GM23338 (cell line): ENCODE data around the gene KCNA2. TPM values are rescaled to one million over a fixed set of nuclear protein-coding genes. Genes with fewer than 3 reads are reported as not detected.
A peak's percentile ranks its signal among the peaks of the same experiment; 100 is the strongest.

Experiments used
- ATAC-seq: fragments of 200-7000 bp; cut with Tn5 transposase; 3 replicates; pipeline ENCODE4 v1.9.1; 2020
- DNase-seq: peaks from one replicate; pipeline ENCODE4 v3.0.0-alpha.2; 2015; ENCODE audit warnings: low spot score
- H2AFZ ChIP-seq: fragments of 200-600 bp; sonication (generic); 2 replicates; pipeline ENCODE4 v1.8.0; 2016; ENCODE audit warnings: antibody characterized with exemption, mild to moderate bottlenecking, moderate library complexity
- H3F3A ChIP-seq: fragments of 200-600 bp; sonication (generic); replicated peaks from 2 replicates; pipeline ENCODE4 v1.8.0; 2017; ENCODE audit warnings: antibody characterized with exemption, mixed run types, low read depth
- H3K27ac ChIP-seq: fragments of 200-600 bp; sonication (generic); 2 replicates; pipeline ENCODE4 v1.6.1; 2016; ENCODE audit warnings: low read depth
- H3K27me3 ChIP-seq: fragments of 200-600 bp; sonication (generic); 2 replicates; pipeline ENCODE4 v1.8.0; 2016; ENCODE audit warnings: mild to moderate bottlenecking, mixed run types, moderate library complexity; ENCODE audit not compliant: insufficient read depth
- H3K36me3 ChIP-seq: fragments of 200-600 bp; sonication (generic); 2 replicates; pipeline ENCODE4 v1.8.0; 2016; ENCODE audit warnings: mild to moderate bottlenecking; ENCODE audit not compliant: insufficient read depth
- H3K4me1 ChIP-seq: fragments of 200-600 bp; sonication (generic); 2 replicates; pipeline ENCODE4 v1.8.0; 2016; ENCODE audit warnings: mild to moderate bottlenecking, moderate library complexity; ENCODE audit not compliant: insufficient read depth
- H3K4me2 ChIP-seq: fragments of 200-600 bp; sonication (generic); 2 replicates; pipeline ENCODE4 v1.7.1; 2017; ENCODE audit warnings: mixed run types
- H3K4me3 ChIP-seq: fragments of 200-600 bp; sonication (generic); 2 replicates; pipeline ENCODE4 v1.6.1; 2016; ENCODE audit warnings: mixed run types
- H3K79me2 ChIP-seq: fragments of 200-600 bp; sonication (generic); replicated peaks from 2 replicates; pipeline ENCODE4 v1.8.0; 2017; ENCODE audit warnings: mild to moderate bottlenecking; ENCODE audit not compliant: insufficient read depth
- H3K9me2 ChIP-seq: fragments of 200-600 bp; sonication (generic); 2 replicates; pipeline ENCODE4 v1.8.0; 2017; ENCODE audit not compliant: insufficient read depth
- H4K20me1 ChIP-seq: fragments of 200-600 bp; sonication (generic); replicated peaks from 2 replicates; pipeline ENCODE4 v1.8.0; 2017; ENCODE audit warnings: mild to moderate bottlenecking; ENCODE audit not compliant: insufficient read depth
- H3K27ac Mint-ChIP-seq: 2 replicates; pipeline ENCODE4 v1.8.0; 2020; ENCODE audit warnings: inconsistent platforms, mild to moderate bottlenecking, moderate library complexity, mixed read lengths
- H3K27me3 Mint-ChIP-seq: 3 replicates; pipeline ENCODE4 v1.8.0; 2022; ENCODE audit warnings: low read depth, mild to moderate bottlenecking, moderate library complexity, mixed read lengths, inconsistent platforms; ENCODE audit not compliant: insufficient read depth, poor library complexity
- H3K36me3 Mint-ChIP-seq: 3 replicates; pipeline ENCODE4 v1.8.0; 2021; ENCODE audit warnings: low read depth, mild to moderate bottlenecking, inconsistent platforms, moderate library complexity, mixed read lengths
- H3K4me1 Mint-ChIP-seq: 3 replicates; pipeline ENCODE4 v1.8.0; 2020; ENCODE audit warnings: mild to moderate bottlenecking, inconsistent platforms, mixed read lengths
- H3K4me3 Mint-ChIP-seq: 3 replicates; pipeline ENCODE4 v1.8.0; 2021; ENCODE audit warnings: moderate library complexity, mild to moderate bottlenecking, inconsistent platforms, mixed read lengths
- H3K9me3 Mint-ChIP-seq: 3 replicates; pipeline ENCODE4 v1.8.0; 2020; ENCODE audit warnings: moderate library complexity, mild to moderate bottlenecking, inconsistent platforms, mixed read lengths
- CTCF ChIP-seq, 2 experiments: fragments of 200-600 bp in 1 of 2; sonication (generic) in 1 of 2; conservative IDR thresholded peaks; 2 replicates each; pipeline versions ENCODE4 v1.5.1 to v1.6.1; 2016 to 2017; ENCODE audit warnings: antibody characterized with exemption in 2 of 2, low read depth in 2 of 2, mild to moderate bottlenecking in 2 of 2, moderate library complexity in 1 of 2
- EZH2phosphoT487 ChIP-seq: fragments of 200-600 bp; sonication (generic); IDR thresholded peaks from one replicate; pipeline ENCODE4 v1.8.1; 2018; ENCODE audit warnings: antibody characterized with exemption; ENCODE audit not compliant: unreplicated experiment
- JUNB ChIP-seq: IDR thresholded peaks from one replicate; pipeline ENCODE4 v1.6.1; 2016; ENCODE audit warnings: antibody characterized with exemption; ENCODE audit not compliant: unreplicated experiment
- NANOG ChIP-seq: IDR thresholded peaks from 2 replicates; pipeline ENCODE4 v1.6.1; 2016; ENCODE audit warnings: antibody characterized with exemption, borderline replicate concordance
- REST ChIP-seq: IDR thresholded peaks from one replicate; pipeline ENCODE4 v1.6.1; 2018; ENCODE audit warnings: antibody characterized with exemption; ENCODE audit not compliant: unreplicated experiment
- ZNF114 ChIP-seq: fragments of 250-450 bp; sonication (Bioruptor Pico); IDR thresholded peaks from 2 replicates; pipeline ENCODE4 v1.5.0; 2020; ENCODE audit warnings: mild to moderate bottlenecking, moderate library complexity
- ZNF462 ChIP-seq: fragments of 250-450 bp; sonication (Bioruptor Pico); IDR thresholded peaks from 2 replicates; pipeline ENCODE4 v1.5.0; 2020; ENCODE audit warnings: mild to moderate bottlenecking, moderate library complexity
- polyA plus RNA-seq: library from polyadenylated mRNA; unstranded; fragments of >200 nt; fragmentation: Nextera tagmentation; extraction: Ambion mirVana; gene quantifications from 2 replicates; pipeline ENCODE4 v1.2.1, GENCODE V29; 2016
- total RNA-seq: library from RNA; depleted of rRNA; stranded (reverse); fragments of >200 nt; shearing (Covaris generic); gene quantifications from 2 replicates; pipeline ENCODE4 v1.2.3, GENCODE V29; 2014

Gene KCNA2
- total and polyA plus RNA-seq, 2 experiments from 2014 or later, result 0.11 to 1.5 TPM

- no peaks in the 10 kb centered on the region for H3K27me3 ChIP-seq
- Mint-ChIP-seq H3K9me3 (no peaks in the 10 kb centered on the region), H3K4me3 (no peak overlapping the region), H3K36me3 (no peaks in the 10 kb centered on the region), H3K27ac (no peak overlapping the region), H3K4me1 (no peaks in the 10 kb centered on the region), H3K27me3 (peaks cover 8% of the 10 kb centered on the region)
- DNase-seq, result peak; percentile 14
- H3K27ac ChIP-seq, result no peak overlapping the region
- no peaks in the 10 kb centered on the region for H3F3A ChIP-seq
- peak; percentile 71 for ATAC-seq
- H3K4me1 ChIP-seq, result no peaks in the 10 kb centered on the region
- no peaks in the 10 kb centered on the region for H3K79me2 ChIP-seq
- H3K4me2 ChIP-seq, result no peak overlapping the region
- H3K9me2 ChIP-seq, result no peaks in the 10 kb centered on the region
- H4K20me1 ChIP-seq, result no peaks in the 10 kb centered on the region
- no peak overlapping the region for H3K4me3 ChIP-seq
- no peak overlapping the region for H2AFZ ChIP-seq
- H3K36me3 ChIP-seq, result no peaks in the 10 kb centered on the region
- TF ChIP-seq ZNF114 (CRISPR knock-in tag) (no peak), ZNF462 (CRISPR knock-in tag) (no peak), NANOG (no peak), JUNB (no peak), REST (no peak), EZH2phosphoT487 (no peak), CTCF (conservative IDR thresholded peaks at IDR 0.05; ENCODE audit: low read depth in 2 of 2) (peak in 1 of 2 experiments; percentile 47; a peak in 2 of 4 replicates)
Observed at GRCh38 chr1:110638058-110638457, 31.9 kb upstream of the KCNA2 start.
